Prostate gland (tissue), 2 donors: ENCODE measurements around the gene EFEMP2.

ENCODE experiments used
- POLR2A ChIP-seq: fragments of 450-650 bp; IDR thresholded peaks from one replicate; pipeline ENCODE4 v1.6.1; 2016; ENCODE audit warnings: antibody characterized with exemption, mild to moderate bottlenecking
- POLR2AphosphoS5 ChIP-seq: sonication (generic); formaldehyde crosslinking; IDR thresholded peaks from one replicate; pipeline ENCODE4 v1.6.1; 2017; ENCODE audit warnings: antibody characterized with exemption
- TF ChIP-seq, protein P1 (sequence below), 4 experiments: fragments of 200-600 bp in 2 of 4; fragments of 450-650 bp in 2 of 4; sonication (generic) in 2 of 4; IDR thresholded peaks; 1 replicate in 3 of 4; 2 replicates in 1 of 4; pipeline ENCODE4 v1.5.1; 2016 to 2019; ENCODE audit warnings: antibody characterized with exemption in 4 of 4, mild to moderate bottlenecking in 2 of 4, moderate library complexity in 2 of 4

DNA sequence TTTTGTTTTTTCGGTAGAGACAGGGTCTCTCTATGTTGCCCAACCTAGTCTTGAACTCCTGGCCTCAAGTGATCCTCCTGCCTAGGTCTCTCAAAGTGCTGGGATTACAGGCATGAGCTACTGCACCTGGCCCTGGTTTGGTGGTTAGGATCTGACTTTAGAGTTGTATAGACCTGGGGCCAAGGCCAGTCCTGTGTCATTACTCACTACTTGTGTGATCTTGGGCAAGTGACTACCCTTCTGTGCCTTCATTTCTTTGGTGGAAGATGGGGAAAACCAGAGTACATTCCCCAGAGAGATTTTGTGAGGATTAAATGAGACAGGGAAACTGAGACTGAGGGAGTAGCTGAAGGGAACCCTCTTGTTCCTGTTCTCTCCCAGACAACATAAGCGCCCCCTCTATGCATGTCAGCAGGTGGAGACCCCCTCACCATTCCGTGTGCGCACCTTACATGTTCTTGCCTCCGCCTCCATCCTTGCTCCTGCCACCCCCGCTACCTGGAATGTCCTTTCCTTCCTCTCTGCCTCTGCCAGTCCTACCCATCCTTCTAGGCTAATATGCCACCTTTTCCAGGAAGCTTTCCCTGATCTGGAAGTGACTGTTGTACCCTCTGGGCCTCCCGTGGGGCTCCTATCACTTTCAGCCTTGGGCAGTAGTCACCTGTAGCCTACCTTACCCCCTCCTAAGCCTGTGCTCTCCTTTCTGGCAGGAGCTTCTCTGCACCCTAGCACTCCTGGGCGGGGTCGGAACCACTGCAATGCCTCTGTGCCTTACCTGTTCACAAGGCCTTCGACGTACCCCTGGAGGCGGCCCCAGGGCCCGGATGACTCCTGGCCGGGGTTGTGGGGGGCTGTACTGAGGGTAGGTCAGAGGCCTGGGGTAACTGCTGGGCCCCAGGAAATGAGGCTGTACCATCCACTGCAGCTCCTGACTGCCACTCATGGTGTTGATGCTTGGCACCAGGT is 23.7 kb upstream of the EFEMP2 start:
- no peak for TF ChIP-seq POLR2A
- TF ChIP-seq, protein P1, sequence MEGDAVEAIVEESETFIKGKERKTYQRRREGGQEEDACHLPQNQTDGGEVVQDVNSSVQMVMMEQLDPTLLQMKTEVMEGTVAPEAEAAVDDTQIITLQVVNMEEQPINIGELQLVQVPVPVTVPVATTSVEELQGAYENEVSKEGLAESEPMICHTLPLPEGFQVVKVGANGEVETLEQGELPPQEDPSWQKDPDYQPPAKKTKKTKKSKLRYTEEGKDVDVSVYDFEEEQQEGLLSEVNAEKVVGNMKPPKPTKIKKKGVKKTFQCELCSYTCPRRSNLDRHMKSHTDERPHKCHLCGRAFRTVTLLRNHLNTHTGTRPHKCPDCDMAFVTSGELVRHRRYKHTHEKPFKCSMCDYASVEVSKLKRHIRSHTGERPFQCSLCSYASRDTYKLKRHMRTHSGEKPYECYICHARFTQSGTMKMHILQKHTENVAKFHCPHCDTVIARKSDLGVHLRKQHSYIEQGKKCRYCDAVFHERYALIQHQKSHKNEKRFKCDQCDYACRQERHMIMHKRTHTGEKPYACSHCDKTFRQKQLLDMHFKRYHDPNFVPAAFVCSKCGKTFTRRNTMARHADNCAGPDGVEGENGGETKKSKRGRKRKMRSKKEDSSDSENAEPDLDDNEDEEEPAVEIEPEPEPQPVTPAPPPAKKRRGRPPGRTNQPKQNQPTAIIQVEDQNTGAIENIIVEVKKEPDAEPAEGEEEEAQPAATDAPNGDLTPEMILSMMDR (IDR thresholded peaks at IDR 0.05) = no peak
- TF ChIP-seq POLR2AphosphoS5 = no peak
